ENCODE results near the gene ZNF536.
"Not testable (repeated sequence)": the region's sequence is repeated elsewhere in the genome, so short reads cannot be mapped to it uniquely, and the experiment has no call there.

The ZNF536 gene

DNA sequence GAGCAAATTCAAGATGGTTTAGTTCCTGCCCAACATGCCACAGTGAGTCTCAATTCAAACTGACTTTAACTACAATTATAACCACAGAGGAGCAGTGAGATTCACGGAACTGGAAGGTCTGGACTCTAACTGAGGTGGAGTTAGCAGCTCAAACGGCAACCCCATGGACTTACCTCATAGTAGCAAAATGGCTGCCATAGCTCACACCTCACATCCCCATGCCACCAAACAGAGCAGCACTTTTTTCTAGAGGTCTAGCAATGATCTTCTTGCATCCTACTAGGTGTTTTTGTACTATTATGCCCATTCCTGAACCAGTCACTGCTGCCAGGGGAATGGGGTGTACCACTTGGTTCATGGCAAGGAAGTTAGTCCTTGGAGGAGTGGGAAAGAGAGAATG lies 87.7 kb downstream of the ZNF536 start:
- TF ChIP-seq, protein P1, sequence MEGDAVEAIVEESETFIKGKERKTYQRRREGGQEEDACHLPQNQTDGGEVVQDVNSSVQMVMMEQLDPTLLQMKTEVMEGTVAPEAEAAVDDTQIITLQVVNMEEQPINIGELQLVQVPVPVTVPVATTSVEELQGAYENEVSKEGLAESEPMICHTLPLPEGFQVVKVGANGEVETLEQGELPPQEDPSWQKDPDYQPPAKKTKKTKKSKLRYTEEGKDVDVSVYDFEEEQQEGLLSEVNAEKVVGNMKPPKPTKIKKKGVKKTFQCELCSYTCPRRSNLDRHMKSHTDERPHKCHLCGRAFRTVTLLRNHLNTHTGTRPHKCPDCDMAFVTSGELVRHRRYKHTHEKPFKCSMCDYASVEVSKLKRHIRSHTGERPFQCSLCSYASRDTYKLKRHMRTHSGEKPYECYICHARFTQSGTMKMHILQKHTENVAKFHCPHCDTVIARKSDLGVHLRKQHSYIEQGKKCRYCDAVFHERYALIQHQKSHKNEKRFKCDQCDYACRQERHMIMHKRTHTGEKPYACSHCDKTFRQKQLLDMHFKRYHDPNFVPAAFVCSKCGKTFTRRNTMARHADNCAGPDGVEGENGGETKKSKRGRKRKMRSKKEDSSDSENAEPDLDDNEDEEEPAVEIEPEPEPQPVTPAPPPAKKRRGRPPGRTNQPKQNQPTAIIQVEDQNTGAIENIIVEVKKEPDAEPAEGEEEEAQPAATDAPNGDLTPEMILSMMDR (IDR thresholded peaks at IDR 0.05; ENCODE audit: extremely low read depth, missing control alignments), result no peak
- no peak for DNase-seq (ENCODE audit: low spot score)

DNA sequence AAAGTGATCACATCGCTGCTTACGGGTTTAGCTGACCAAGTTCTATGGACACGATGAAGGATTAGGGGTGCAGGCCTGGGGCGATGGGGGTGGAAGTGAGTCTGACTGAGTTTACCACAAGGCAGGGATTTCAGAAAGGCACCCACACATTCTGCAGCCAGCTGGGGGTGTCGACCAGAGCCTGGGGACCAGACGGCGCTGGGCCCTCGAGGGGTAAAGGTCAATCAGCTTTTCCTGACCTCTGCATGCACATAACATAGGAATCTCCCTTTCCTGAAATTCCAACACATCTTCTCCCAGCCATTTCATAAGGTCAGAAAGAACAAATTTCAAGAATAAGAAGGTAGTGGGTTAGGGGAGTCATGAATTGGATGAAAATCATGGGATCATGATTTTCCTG lies 92.0 kb downstream of the ZNF536 start:
- TF ChIP-seq, protein P1 (IDR thresholded peaks at IDR 0.05; ENCODE audit: extremely low read depth, missing control alignments), result no peak
- DNase-seq (ENCODE audit: low spot score), result no peak

DNA sequence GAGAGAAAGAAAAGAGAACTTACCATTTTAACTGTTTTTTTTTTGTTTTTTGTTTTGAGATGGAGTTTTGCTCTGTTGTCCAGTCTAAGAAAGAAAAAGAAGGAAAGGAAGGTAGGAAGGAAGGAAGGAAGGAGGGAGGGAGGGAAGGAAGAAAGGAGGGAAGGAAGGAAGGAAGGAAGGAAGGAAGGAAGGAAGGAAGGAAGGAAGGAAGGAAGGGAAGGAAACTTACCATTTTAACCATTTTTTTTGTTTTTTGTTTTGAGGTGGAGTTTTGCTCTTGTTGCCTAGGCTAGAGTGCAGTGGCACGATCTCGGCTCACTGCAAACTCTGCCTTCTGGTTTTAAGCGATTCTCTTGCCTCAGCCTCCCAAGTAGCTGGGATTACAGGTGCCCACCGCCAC lies 94.4 kb downstream of the ZNF536 start:
- DNase-seq (ENCODE audit: low spot score), result not testable (repeated sequence)

DNA sequence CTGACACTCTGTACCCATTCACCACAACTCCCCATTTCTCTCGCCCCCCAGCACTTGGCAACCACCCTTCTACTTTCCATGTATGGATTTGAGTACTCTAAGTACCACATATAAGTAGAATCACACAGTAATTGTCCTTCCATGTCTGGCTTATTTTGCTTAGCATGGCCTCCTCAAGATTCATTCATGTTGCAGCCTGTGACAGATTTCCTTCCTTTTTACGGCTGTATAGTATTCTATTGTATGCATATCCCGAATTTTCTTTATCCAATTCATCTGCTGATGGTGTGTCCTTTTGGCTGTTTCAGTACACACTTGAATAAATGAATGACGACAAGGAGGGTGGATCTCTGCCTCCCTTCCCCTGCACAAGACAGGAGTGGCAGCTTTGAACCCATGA lies 95.1 kb downstream of the ZNF536 start:
- TF ChIP-seq, protein P1 (IDR thresholded peaks at IDR 0.05; ENCODE audit: extremely low read depth, missing control alignments), result no peak
- DNase-seq (ENCODE audit: low spot score), result no peak

DNA sequence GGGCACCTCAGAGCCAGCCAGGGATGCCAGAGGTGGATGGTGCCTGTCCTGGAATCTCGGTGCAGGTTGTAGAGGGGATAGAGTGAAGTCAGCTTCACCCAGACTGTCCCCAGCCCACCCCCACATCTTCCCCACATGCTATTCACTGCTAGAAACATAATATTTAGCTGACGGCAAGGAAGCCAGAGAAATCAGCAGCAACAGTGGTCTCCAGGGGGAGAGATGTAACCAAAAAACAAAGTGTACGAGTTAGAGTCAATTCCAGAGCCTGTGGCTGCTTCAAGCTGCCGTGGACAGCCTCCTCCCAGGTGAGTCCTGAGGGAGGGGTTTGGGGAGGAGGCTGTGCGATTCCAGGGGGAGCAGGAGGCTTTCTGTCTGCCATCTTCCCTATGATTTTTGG lies 97.6 kb downstream of the ZNF536 start:
- TF ChIP-seq, protein P1 (IDR thresholded peaks at IDR 0.05; ENCODE audit: extremely low read depth, missing control alignments), result no peak
- no peak for DNase-seq (ENCODE audit: low spot score)

DNA sequence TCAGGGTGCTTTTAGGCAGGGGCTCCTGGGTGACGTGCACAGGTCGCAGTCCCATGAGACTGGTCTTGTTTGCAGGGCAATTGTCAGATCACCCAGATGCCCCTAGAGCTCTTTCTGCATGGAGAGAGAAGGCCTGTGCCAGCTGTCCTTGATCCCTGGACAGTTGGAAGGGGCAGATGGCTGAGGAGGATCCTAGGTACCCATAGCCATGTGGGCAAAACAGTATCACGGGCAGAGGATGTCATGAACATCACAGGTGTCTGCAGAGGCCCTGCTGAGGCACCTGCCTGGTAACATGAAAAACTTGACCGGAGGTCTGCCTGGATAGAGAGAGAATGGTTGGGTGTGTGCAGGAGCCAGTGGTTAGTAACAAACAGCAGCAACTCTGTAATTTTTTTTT lies 99.3 kb downstream of the ZNF536 start:
- no peak for DNase-seq (ENCODE audit: low spot score)
- TF ChIP-seq, protein P1 (IDR thresholded peaks at IDR 0.05; ENCODE audit: extremely low read depth, missing control alignments), result no peak

DNA sequence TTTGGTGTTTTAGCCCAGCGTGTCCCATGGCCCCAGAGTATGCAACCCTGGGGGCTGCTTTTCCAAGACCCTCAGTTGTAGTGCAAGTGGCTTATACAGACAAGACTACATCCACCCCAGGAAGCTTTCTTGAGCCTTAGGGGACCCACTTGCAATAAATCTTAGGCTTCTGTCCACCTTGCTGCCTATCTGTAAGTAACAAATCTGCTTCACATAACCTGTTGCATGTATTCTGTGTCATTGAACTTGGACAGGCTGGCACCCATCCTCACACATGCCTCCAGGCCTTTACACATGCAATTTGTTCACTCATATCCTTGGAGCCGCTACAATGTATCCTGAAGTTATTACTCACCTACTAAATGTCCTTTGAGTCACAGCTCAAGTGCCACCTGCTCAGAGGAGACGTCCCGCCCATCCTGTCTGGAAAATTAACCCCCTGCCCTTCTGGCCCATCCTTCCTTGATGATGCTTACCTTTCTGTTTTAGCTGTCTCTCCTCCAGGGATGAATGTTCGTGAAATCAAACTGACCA lies 101.2 kb downstream of the ZNF536 start:
- DNase-seq (ENCODE audit: low spot score), result no peak
- TF ChIP-seq, protein P1 (IDR thresholded peaks at IDR 0.05; ENCODE audit: extremely low read depth, missing control alignments), result no peak

DNA sequence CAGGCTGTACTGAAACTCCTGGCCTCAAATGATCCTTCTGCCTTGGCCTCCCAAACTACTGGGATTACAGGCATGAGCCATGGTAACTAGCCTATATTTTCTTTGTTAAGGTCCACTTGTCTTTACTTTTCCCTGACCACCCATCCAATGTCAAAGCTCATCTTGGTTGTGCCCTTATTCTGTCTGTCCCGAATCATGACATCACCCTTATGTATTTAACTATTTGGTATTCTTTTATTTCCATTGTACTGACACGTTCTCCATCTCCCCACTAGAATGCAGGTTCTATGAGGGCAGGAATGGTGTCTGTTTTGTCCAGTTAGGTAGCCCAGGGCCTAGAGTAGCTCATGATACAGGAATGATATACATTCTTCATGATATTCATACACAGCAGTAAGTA lies 104.8 kb downstream of the ZNF536 start:
- TF ChIP-seq, protein P1 (IDR thresholded peaks at IDR 0.05; ENCODE audit: extremely low read depth, missing control alignments), result no peak
- DNase-seq (ENCODE audit: low spot score), result no peak

Measured in GM20000 (cell line).